SK-N-SH (cell line): ENCODE data around the gene CYP46A1. TPM values are rescaled to one million over a fixed set of nuclear protein-coding genes. Genes with fewer than 3 reads are reported as not detected.

Source experiments
- CTCF ChIA-PET: fragments of 300-600, 350-600 bp; formaldehyde crosslinking; extraction: SDS; loops from one replicate; lab custom pipeline; 2021; lab: Yijun Ruan, JAX
- POLR2A ChIA-PET: fragments of 350-600 bp; sonication (Branson Sonifier 250); formaldehyde crosslinking; extraction: SDS; loops from one replicate; lab custom pipeline; 2020; ENCODE audit warnings: antibody characterized with exemption, inconsistent platforms; lab: Yijun Ruan, JAX
- DNase-seq: peaks from one replicate; pipeline ENCODE4 v3.0.0; 2012
- H2AFZ ChIP-seq: fragments of 200-600 bp; sonication (generic); 2 replicates; pipeline ENCODE4 v1.8.1; 2016; ENCODE audit warnings: antibody characterized with exemption, mild to moderate bottlenecking, low read depth
- H3F3A ChIP-seq: fragments of 200-600 bp; sonication (generic); replicated peaks from 2 replicates; pipeline ENCODE3; 2016; ENCODE audit warnings: antibody characterized with exemption, mild to moderate bottlenecking; ENCODE audit not compliant: insufficient read depth
- H3K27ac ChIP-seq, 2 experiments: fragments of 200-500 bp in 1 of 2; fragments of 200-600 bp in 1 of 2; sonication (Bioruptor generic) in 1 of 2; sonication (generic), shearing (Covaris generic) in 1 of 2; 2 replicates each; pipeline versions ENCODE4 v1.5.1 to v1.6.1; 2014 to 2016; ENCODE audit warnings: low read depth in 2 of 2, inconsistent platforms in 1 of 2, low read length in 1 of 2, mild to moderate bottlenecking in 1 of 2, mixed read lengths in 1 of 2
- H3K27me3 ChIP-seq: fragments of 200-600 bp; sonication (generic), shearing (Covaris generic); 2 replicates; pipeline ENCODE4 v1.6.1; 2016; ENCODE audit warnings: mixed run types; ENCODE audit not compliant: insufficient read depth
- H3K36me3 ChIP-seq, 2 experiments: fragments of 200-500 bp in 1 of 2; fragments of 200-600 bp in 1 of 2; sonication (Bioruptor generic) in 1 of 2; sonication (generic) in 1 of 2; replicated peaks in 1 of 2; 2 replicates each; pipeline versions ENCODE3 to v1.5.1; 2014 to 2016; ENCODE audit warnings: low read length in 1 of 2, mild to moderate bottlenecking in 1 of 2; ENCODE audit not compliant: insufficient read depth in 2 of 2, control insufficient read depth in 1 of 2
- H3K4me1 ChIP-seq, 2 experiments: fragments of 200-500 bp in 1 of 2; fragments of 200-600 bp in 1 of 2; sonication (Bioruptor generic) in 1 of 2; sonication (generic), shearing (Covaris generic) in 1 of 2; 2 replicates each; pipeline versions ENCODE4 v1.5.1 to v1.6.1; 2014 to 2016; ENCODE audit warnings: low read depth in 1 of 2, low read length in 1 of 2, mixed run types in 1 of 2; ENCODE audit not compliant: insufficient read depth in 2 of 2, control insufficient read depth in 1 of 2
- H3K4me2 ChIP-seq: fragments of 200-600 bp; sonication (generic), shearing (Covaris generic); 2 replicates; pipeline ENCODE4 v1.6.1; 2017; ENCODE audit warnings: mixed run types
- H3K4me3 ChIP-seq, 2 experiments: fragments of 200-500 bp in 1 of 2; fragments of 200-600 bp in 1 of 2; sonication (Bioruptor generic) in 1 of 2; sonication (generic), shearing (Covaris generic) in 1 of 2; 2 replicates each; pipeline versions ENCODE4 v1.5.1 to v1.8.1; 2014 to 2016; ENCODE audit warnings: low read depth in 2 of 2, inconsistent platforms in 1 of 2, low read length in 1 of 2, mild to moderate bottlenecking in 1 of 2, mixed read lengths in 1 of 2, moderate library complexity in 1 of 2
- H3K79me2 ChIP-seq: fragments of 200-600 bp; sonication (generic); 2 replicates; pipeline ENCODE4 v1.8.1; 2017; ENCODE audit warnings: mild to moderate bottlenecking; ENCODE audit not compliant: insufficient read depth
- H3K9ac ChIP-seq: fragments of 200-600 bp; sonication (generic); 2 replicates; pipeline ENCODE4 v1.6.1; 2017; ENCODE audit warnings: mixed run types
- H3K9me2 ChIP-seq: fragments of 200-600 bp; sonication (generic); 2 replicates; pipeline ENCODE4 v1.6.1; 2017; ENCODE audit warnings: mixed run types
- H3K9me3 ChIP-seq: fragments of 200-600 bp; sonication (generic); 2 replicates; pipeline ENCODE4 v1.6.1; 2017; ENCODE audit warnings: mixed run types, mild to moderate bottlenecking, moderate library complexity
- H4K20me1 ChIP-seq: fragments of 200-600 bp; sonication (generic); 2 replicates; pipeline ENCODE4 v1.6.1; 2017; ENCODE audit warnings: mild to moderate bottlenecking, mixed run types; ENCODE audit not compliant: insufficient read depth
- EZH2phosphoT487 ChIP-seq: fragments of 200-600 bp; sonication (generic); IDR thresholded peaks from 2 replicates; pipeline ENCODE4 v1.6.1; 2017; ENCODE audit warnings: low read depth, mixed run types, mild to moderate bottlenecking, antibody characterized with exemption, moderate library complexity, borderline replicate concordance
- FOXJ3 ChIP-seq: sonication (generic); formaldehyde crosslinking; IDR thresholded peaks from 2 replicates; pipeline ENCODE4 v1.5.1; 2020; ENCODE audit warnings: mild to moderate bottlenecking, missing genetic modification reagents
- JUND ChIP-seq: IDR thresholded peaks from 2 replicates; pipeline ENCODE4 v1.4.0; 2012
- MEF2A ChIP-seq: IDR thresholded peaks from 2 replicates; pipeline ENCODE4 v1.4.0; 2012; ENCODE audit warnings: low read depth, borderline replicate concordance
- RCOR1 ChIP-seq: fragments of 150-350 bp; IDR thresholded peaks from 2 replicates; pipeline ENCODE4 v1.6.1; 2017; ENCODE audit warnings: antibody characterized with exemption, low read length
- SIN3A ChIP-seq: IDR thresholded peaks from 2 replicates; pipeline ENCODE4 v1.6.1; 2012; ENCODE audit warnings: low read depth, mild to moderate bottlenecking, low read length, moderate library complexity, borderline replicate concordance
- TCF12 ChIP-seq: IDR thresholded peaks from 2 replicates; pipeline ENCODE4 v1.4.0; 2012
- TEAD4 ChIP-seq: IDR thresholded peaks from 2 replicates; pipeline ENCODE4 v1.4.0; 2012; ENCODE audit warnings: mild to moderate bottlenecking, borderline replicate concordance; ENCODE audit not compliant: insufficient read depth
- WGBS: methylation state at CpG from one replicate; pipeline ENCODE4 v1.1.6; 2017; ENCODE audit warnings: low lambda C conversion rate; 5-methylcytosine and 5-hydroxymethylcytosine counted together
- polyA plus RNA-seq, 3 experiments: library from polyadenylated mRNA; depleted of rRNA; stranded (reverse); fragments of >200 nt; gene quantifications; 2 replicates each; pipeline ENCODE4 v1.2.3, GENCODE V29; 2012
- TF ChIP-seq, protein P1 (sequence below): fragments of 150-350 bp; IDR thresholded peaks from 2 replicates; pipeline ENCODE4 v1.6.1; 2016; ENCODE audit warnings: mild to moderate bottlenecking, low read depth, low read length
- TF ChIP-seq, protein P2 (sequence below): IDR thresholded peaks from 2 replicates; pipeline ENCODE4 v1.4.0; 2012; ENCODE audit warnings: low read depth, borderline replicate concordance
- TF ChIP-seq, protein P3 (sequence below): IDR thresholded peaks from 2 replicates; pipeline ENCODE4; 2012
- TF ChIP-seq, protein P4 (sequence below): IDR thresholded peaks from 2 replicates; pipeline ENCODE4 v1.6.1; 2012; ENCODE audit warnings: mild to moderate bottlenecking, low read depth, low read length, moderate library complexity

The CYP46A1 gene
- polyA plus RNA-seq, 1 of the 3 experiments (the other 2 are of a cell fraction): 0.30 TPM

DNA sequence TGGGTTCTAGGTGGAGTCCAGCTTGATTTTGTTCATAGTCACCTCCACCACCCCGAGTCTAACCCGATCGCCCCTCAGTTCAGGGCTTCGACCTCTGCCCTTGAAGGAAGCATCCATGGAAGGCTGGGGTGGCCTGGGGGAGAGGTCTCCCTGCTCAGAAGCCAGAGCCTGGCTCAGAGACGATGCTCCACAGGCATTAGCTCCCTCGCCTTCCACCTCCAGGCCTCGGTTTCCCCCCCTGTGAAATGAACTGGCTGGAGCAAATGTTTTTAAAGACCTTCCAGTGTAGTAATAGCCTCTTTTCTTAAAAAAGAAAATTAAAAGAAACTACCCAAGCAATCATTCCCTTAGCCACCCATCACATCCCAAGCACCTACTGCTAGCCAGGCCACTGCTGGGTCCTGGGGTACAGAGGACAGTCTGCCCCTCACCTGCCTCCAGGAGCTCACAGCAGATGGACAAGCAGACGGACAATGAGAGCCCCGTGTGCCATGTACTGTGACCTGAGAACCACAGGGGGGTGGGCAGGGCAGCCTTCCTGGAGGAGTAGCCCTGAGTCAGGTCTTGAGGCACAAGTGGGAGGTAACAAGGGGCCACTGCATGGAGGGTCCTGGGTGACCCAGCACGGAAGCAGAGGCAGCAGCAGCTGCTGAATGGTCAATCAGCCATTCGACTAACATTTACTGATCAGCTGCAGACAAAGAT lies 66.8 kb downstream of the CYP46A1 start (continued):
- TF ChIP-seq RCOR1 (no peak), EZH2phosphoT487 (no peak), FOXJ3 (CRISPR knock-in tag) (no peak), SIN3A (no peak), TCF12 (no peak)
- TF ChIP-seq, protein P1, sequence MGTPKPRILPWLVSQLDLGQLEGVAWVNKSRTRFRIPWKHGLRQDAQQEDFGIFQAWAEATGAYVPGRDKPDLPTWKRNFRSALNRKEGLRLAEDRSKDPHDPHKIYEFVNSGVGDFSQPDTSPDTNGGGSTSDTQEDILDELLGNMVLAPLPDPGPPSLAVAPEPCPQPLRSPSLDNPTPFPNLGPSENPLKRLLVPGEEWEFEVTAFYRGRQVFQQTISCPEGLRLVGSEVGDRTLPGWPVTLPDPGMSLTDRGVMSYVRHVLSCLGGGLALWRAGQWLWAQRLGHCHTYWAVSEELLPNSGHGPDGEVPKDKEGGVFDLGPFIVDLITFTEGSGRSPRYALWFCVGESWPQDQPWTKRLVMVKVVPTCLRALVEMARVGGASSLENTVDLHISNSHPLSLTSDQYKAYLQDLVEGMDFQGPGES: no peak

DNA sequence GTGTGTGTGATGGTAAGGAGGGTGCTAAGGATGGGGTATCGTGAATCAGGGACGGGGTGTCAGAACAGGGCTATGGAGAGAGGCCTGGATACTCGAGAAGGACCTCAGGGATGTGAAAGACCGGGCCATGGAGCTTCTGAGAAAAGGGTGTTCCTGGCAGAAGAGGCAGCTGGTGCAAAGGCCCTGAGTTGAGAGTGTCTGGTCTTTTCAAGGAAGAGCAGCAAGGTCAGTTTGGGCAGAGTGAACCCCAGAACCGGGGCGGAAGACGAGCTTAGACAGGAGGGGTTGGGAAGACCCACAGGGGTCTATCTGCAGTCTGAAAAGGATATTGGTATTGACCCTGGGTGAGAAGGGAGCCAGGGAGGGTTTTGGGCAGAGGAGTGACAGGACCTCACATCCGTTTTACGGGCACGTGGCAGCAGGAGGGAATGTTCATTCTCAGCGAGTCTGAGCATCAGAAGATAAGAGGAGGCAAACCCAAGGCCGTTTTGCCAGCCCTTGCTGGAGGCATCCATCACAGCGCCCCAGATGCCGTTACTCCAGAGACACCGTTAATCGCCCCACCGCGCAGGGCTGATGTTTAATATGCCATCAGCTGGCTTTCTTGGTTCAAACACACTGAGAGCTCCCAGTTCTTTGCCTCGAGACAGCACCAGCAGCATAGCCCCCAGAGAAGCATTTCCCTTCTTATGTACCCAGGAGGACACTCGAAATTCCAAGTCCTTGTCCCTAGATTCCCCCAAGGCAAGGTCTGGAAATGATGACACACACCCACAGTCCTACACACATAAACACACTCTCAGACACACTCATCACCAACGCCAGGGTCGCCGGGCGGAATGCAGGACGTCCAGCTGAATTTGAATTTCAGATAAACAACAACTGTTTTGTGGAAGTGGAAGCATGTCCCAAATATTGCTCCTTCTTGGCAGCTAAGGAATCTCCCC lies 67.7 kb downstream of the CYP46A1 start:
- peaks cover 19 to 40% of the 10 kb centered on the region in 2 experiments; a peak in 3 of 4 replicates for H3K4me1 ChIP-seq
- H3K79me2 ChIP-seq: no peaks in the 10 kb centered on the region
- H3K36me3 ChIP-seq: no peaks in the 10 kb centered on the region
- peaks cover 4% of the 10 kb centered on the region for H3F3A ChIP-seq
- no peaks in the 10 kb centered on the region for H3K9me2 ChIP-seq
- no peaks in the 10 kb centered on the region for H4K20me1 ChIP-seq
- H3K4me3 ChIP-seq: no peak overlapping the region
- no peaks in the 10 kb centered on the region for H3K9me3 ChIP-seq
- H3K4me2 ChIP-seq: peak overlapping the region; percentile 63
- peak overlapping the region; percentile 43; the same call in 1 of the 2 replicates for H3K9ac ChIP-seq
- H3K27me3 ChIP-seq: no peaks in the 10 kb centered on the region
- CTCF ChIA-PET: interaction anchor here (0.6 to 4.2 kb wide), 9 partner anchors 14 to 404 kb away, joined by 3 to 25 read pairs (median 3); no protein-coding TSS in a partner anchor
- peak overlapping the region in 1 of 2 experiments; percentile 37; a peak in 2 of 4 replicates for H3K27ac ChIP-seq
- TF ChIP-seq JUND (no peak), TEAD4 (no peak), MEF2A (no peak)
- TF ChIP-seq, protein P2, sequence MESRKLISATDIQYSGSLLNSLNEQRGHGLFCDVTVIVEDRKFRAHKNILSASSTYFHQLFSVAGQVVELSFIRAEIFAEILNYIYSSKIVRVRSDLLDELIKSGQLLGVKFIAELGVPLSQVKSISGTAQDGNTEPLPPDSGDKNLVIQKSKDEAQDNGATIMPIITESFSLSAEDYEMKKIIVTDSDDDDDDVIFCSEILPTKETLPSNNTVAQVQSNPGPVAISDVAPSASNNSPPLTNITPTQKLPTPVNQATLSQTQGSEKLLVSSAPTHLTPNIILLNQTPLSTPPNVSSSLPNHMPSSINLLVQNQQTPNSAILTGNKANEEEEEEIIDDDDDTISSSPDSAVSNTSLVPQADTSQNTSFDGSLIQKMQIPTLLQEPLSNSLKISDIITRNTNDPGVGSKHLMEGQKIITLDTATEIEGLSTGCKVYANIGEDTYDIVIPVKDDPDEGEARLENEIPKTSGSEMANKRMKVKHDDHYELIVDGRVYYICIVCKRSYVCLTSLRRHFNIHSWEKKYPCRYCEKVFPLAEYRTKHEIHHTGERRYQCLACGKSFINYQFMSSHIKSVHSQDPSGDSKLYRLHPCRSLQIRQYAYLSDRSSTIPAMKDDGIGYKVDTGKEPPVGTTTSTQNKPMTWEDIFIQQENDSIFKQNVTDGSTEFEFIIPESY: no peak
- TF ChIP-seq, protein P3, sequence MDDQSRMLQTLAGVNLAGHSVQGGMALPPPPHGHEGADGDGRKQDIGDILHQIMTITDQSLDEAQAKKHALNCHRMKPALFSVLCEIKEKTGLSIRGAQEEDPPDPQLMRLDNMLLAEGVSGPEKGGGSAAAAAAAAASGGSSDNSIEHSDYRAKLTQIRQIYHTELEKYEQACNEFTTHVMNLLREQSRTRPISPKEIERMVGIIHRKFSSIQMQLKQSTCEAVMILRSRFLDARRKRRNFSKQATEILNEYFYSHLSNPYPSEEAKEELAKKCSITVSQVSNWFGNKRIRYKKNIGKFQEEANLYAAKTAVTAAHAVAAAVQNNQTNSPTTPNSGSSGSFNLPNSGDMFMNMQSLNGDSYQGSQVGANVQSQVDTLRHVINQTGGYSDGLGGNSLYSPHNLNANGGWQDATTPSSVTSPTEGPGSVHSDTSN: no peak
- TF ChIP-seq, protein P4, sequence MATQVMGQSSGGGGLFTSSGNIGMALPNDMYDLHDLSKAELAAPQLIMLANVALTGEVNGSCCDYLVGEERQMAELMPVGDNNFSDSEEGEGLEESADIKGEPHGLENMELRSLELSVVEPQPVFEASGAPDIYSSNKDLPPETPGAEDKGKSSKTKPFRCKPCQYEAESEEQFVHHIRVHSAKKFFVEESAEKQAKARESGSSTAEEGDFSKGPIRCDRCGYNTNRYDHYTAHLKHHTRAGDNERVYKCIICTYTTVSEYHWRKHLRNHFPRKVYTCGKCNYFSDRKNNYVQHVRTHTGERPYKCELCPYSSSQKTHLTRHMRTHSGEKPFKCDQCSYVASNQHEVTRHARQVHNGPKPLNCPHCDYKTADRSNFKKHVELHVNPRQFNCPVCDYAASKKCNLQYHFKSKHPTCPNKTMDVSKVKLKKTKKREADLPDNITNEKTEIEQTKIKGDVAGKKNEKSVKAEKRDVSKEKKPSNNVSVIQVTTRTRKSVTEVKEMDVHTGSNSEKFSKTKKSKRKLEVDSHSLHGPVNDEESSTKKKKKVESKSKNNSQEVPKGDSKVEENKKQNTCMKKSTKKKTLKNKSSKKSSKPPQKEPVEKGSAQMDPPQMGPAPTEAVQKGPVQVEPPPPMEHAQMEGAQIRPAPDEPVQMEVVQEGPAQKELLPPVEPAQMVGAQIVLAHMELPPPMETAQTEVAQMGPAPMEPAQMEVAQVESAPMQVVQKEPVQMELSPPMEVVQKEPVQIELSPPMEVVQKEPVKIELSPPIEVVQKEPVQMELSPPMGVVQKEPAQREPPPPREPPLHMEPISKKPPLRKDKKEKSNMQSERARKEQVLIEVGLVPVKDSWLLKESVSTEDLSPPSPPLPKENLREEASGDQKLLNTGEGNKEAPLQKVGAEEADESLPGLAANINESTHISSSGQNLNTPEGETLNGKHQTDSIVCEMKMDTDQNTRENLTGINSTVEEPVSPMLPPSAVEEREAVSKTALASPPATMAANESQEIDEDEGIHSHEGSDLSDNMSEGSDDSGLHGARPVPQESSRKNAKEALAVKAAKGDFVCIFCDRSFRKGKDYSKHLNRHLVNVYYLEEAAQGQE: no peak
- no peak for DNase-seq
- POLR2A ChIA-PET: no interaction called here
- no peak overlapping the region for H2AFZ ChIP-seq
- WGBS: 77% methylated on average over 25 of the region's 25 CpGs
